PC-3 (cell line): ENCODE measurements around the gene BCL6B. TPM values are rescaled to one million over a fixed set of nuclear protein-coding genes. Genes with fewer than 3 reads are reported as not detected.

ENCODE experiments used
- ATAC-seq: fragments of 200-7000 bp; cut with Tn5 transposase; 2 replicates; pipeline ENCODE4 v1.9.1; 2020; ENCODE audit warnings: mild to moderate bottlenecking, moderate library complexity
- BruUV-seq: library from RNA; stranded (reverse); fragments of 400-500 nt; replicated peaks from 2 replicates; lab custom pipeline; 2021; lab: Mats Ljungman, UMichigan
- CTCF ChIA-PET: fragments of 300-600 bp; sonication (Branson Sonifier 250); formaldehyde crosslinking; loops from one replicate; lab custom pipeline; 2022; ENCODE audit warnings: antibody characterized with exemption; lab: Charles Lee
- POLR2A ChIA-PET: fragments of 300-600 bp; sonication (Branson Sonifier 250); formaldehyde crosslinking; loops from one replicate; lab custom pipeline; 2022; ENCODE audit warnings: antibody characterized with exemption; ENCODE audit not compliant: unreplicated experiment; lab: Charles Lee
- DNase-seq: peaks from one replicate; pipeline ENCODE4 v3.0.0-alpha.2; 2015
- H2AFZ ChIP-seq: fragments of 300-600 bp; sonication (generic); 2 replicates; pipeline ENCODE4 v1.6.0; 2016; ENCODE audit warnings: antibody characterized with exemption, low read length
- H3F3A ChIP-seq: fragments of 300-600 bp; sonication (generic); one replicate; pipeline ENCODE4 v1.6.0; 2017; ENCODE audit warnings: antibody characterized with exemption, low read length, control low read depth, mild to moderate bottlenecking; ENCODE audit not compliant: unreplicated experiment
- H3K27ac ChIP-seq: fragments of 300-600 bp; sonication (generic); 2 replicates; pipeline ENCODE4 v1.5.1; 2016; ENCODE audit warnings: mild to moderate bottlenecking, low read length
- H3K27me3 ChIP-seq: fragments of 300-600 bp; sonication (generic); 2 replicates; pipeline ENCODE4 v1.6.1; 2016; ENCODE audit warnings: low read length, mixed read lengths
- H3K36me3 ChIP-seq: fragments of 300-600 bp; sonication (generic); 2 replicates; pipeline ENCODE4 v1.6.1; 2016; ENCODE audit warnings: low read depth, mixed run types, low read length, mixed read lengths
- H3K4me1 ChIP-seq: fragments of 300-600 bp; sonication (generic); 2 replicates; pipeline ENCODE4 v1.5.1; 2016; ENCODE audit warnings: low read length; ENCODE audit not compliant: insufficient read depth
- H3K4me2 ChIP-seq: fragments of 300-600 bp; sonication (generic); 2 replicates; pipeline ENCODE4 v1.6.0; 2016; ENCODE audit warnings: low read length
- H3K4me3 ChIP-seq: fragments of 300-600 bp; sonication (generic); 2 replicates; pipeline ENCODE4 v1.5.1; 2016; ENCODE audit warnings: mild to moderate bottlenecking, low read length, mixed read lengths
- H3K79me2 ChIP-seq: fragments of 300-600 bp; sonication (generic); 2 replicates; pipeline ENCODE4 v1.6.1; 2017; ENCODE audit warnings: low read length, mixed read lengths
- H3K9ac ChIP-seq: fragments of 300-600 bp; sonication (generic); 2 replicates; pipeline ENCODE4 v1.6.0; 2016; ENCODE audit warnings: mild to moderate bottlenecking, low read length
- H3K9me2 ChIP-seq: fragments of 300-600 bp; sonication (generic); replicated peaks from 2 replicates; pipeline ENCODE4 v1.6.1; 2016; ENCODE audit warnings: mixed run types, low read length, mixed read lengths
- H3K9me3 ChIP-seq: fragments of 300-600 bp; sonication (generic); 2 replicates; pipeline ENCODE4 v1.6.1; 2016; ENCODE audit warnings: low read length, mixed read lengths
- H4K20me1 ChIP-seq: fragments of 300-600 bp; sonication (generic); 2 replicates; pipeline ENCODE4 v1.6.1; 2016; ENCODE audit warnings: low read length, mixed read lengths
- CTCF ChIP-seq: fragments of 300-600 bp; sonication (generic); conservative IDR thresholded peaks from 2 replicates; pipeline ENCODE4 v1.5.1; 2017; ENCODE audit warnings: antibody characterized with exemption, low read depth, mild to moderate bottlenecking, low read length
- EZH2 ChIP-seq: fragments of 300-600 bp; sonication (generic); IDR thresholded peaks from one replicate; pipeline ENCODE4 v1.6.1; 2017; ENCODE audit warnings: antibody characterized with exemption, mild to moderate bottlenecking, low read length; ENCODE audit not compliant: unreplicated experiment
- EZH2phosphoT487 ChIP-seq: fragments of 300-600 bp; sonication (generic); IDR thresholded peaks from 2 replicates; pipeline ENCODE4 v1.6.1; 2018; ENCODE audit warnings: mild to moderate bottlenecking, antibody characterized with exemption, low read length, borderline replicate concordance
- intact Hi-C: fragments of 100-400 bp; cut with micrococcal nuclease; formaldehyde crosslinking; loops from 2 replicates; pipeline ENCODE4 v1.9.0; 2023
- total RNA-seq: library from RNA; depleted of rRNA; stranded (reverse); fragments of >200 nt; gene quantifications from 2 replicates; pipeline ENCODE4 v1.2.3, GENCODE V29; 2014

Gene BCL6B
- total RNA-seq, 1 experiment from 2014 or later: not detected

- Histone ChIP-seq H3K4me2 (no peak overlapping the region), H3K79me2 (peaks cover 10% of the 10 kb centered on the region; the same call in 1 of the 2 replicates), H3K4me3 (no peak overlapping the region), H4K20me1 (no peaks in the 10 kb centered on the region), H3K4me1 (peaks cover 15% of the 10 kb centered on the region), H3K9ac (no peak overlapping the region), H3K27me3 (no peaks in the 10 kb centered on the region), H3K9me3 (no peaks in the 10 kb centered on the region), H3F3A (no peaks in the 10 kb centered on the region), H3K36me3 (no peaks in the 10 kb centered on the region), H2AFZ (no peak overlapping the region), H3K27ac (no peak overlapping the region), H3K9me2 (no peaks in the 10 kb centered on the region)
- POLR2A ChIA-PET: no interaction called here
- BruUV-seq: no TSS peak
- TF ChIP-seq EZH2phosphoT487: no peak
- CTCF ChIA-PET: no interaction called here
- ATAC-seq (no peak), DNase-seq (no peak)
- intact Hi-C loops: no loop called here
Observed at GRCh38 chr17:7038025-7038862, 15.4 kb downstream of the BCL6B start.

- ATAC-seq: no peak
- intact Hi-C loops: no loop called here
Observed at GRCh38 chr17:7039832-7040231, 17.0 kb downstream of the BCL6B start.

More at GRCh38 chr17:7039832-7040231, 17.0 kb downstream of the BCL6B start:
- no peaks in the 10 kb centered on the region for H3K27me3 ChIP-seq
- no peaks in the 10 kb centered on the region for H3K36me3 ChIP-seq
- ChIA-PET CTCF (interaction anchor here (0.6 kb wide), 1 partner anchor 9 kb away, joined by 4 read pairs; no protein-coding TSS in a partner anchor), POLR2A (no interaction called here)
- peaks cover 16% of the 10 kb centered on the region for H3K4me1 ChIP-seq
- no peak overlapping the region for H2AFZ ChIP-seq
- H3F3A ChIP-seq: no peaks in the 10 kb centered on the region
- H3K4me2 ChIP-seq: no peak overlapping the region
- no TSS peak for BruUV-seq
- H3K79me2 ChIP-seq: peaks cover 10% of the 10 kb centered on the region; the same call in 1 of the 2 replicates
- no peak for DNase-seq
- H3K9ac ChIP-seq: no peak overlapping the region
- no peaks in the 10 kb centered on the region for H3K9me3 ChIP-seq
- no peak overlapping the region for H3K27ac ChIP-seq
- H3K4me3 ChIP-seq: no peak overlapping the region
- no peaks in the 10 kb centered on the region for H3K9me2 ChIP-seq
- H4K20me1 ChIP-seq: no peaks in the 10 kb centered on the region
- TF ChIP-seq CTCF (no peak), EZH2phosphoT487 (no peak), EZH2 (no peak)
